A549 (cell line): ENCODE measurements around the gene TACR1. TPM values are rescaled to one million over a fixed set of nuclear protein-coding genes. Genes with fewer than 3 reads are reported as not detected.

Experiments
- ATAC-seq, 2 experiments: fragments of 200-7000 bp in 1 of 2; fragments of >200 bp in 1 of 2; cut with Nextera tagmentation in 1 of 2; cut with Tn5 transposase in 1 of 2; 3 replicates each; pipeline versions ENCODE4 v1.8.0 to v1.9.1; 2018 to 2020; ENCODE audit warnings: mild to moderate bottlenecking in 1 of 2, moderate library complexity in 1 of 2
- CTCF ChIA-PET: fragments of 300-600 bp; sonication (Branson Sonifier 250); formaldehyde crosslinking; extraction: SDS; loops from one replicate; lab custom pipeline; 2021; ENCODE audit warnings: antibody characterized with exemption, inconsistent platforms; lab: Yijun Ruan, JAX
- POLR2A ChIA-PET: fragments of 350-600 bp; formaldehyde crosslinking; extraction: SDS; loops from one replicate; lab custom pipeline; 2021; ENCODE audit warnings: antibody characterized with exemption, inconsistent platforms; lab: Yijun Ruan, JAX
- DNase-seq, 2 experiments: peaks; one replicate each; pipeline versions ENCODE4 v3.0.0 to v3.0.0-alpha.2; 2011 to 2016; ENCODE audit warnings: low read depth in 1 of 2, low spot score in 1 of 2
- FAIRE-seq: peaks from 2 replicates; lab custom pipeline; 2011; peaks lifted over from hg19 to GRCh38; lab: Jason Lieb, UNC
- H3K27ac ChIP-seq, 2 experiments: fragments of >200 bp; sonication (Bioruptor Twin); formaldehyde crosslinking; 3 replicates each; pipeline ENCODE4 v1.5.1; 2016 to 2017
- H3K4me1 ChIP-seq: fragments of >200 bp; sonication (Bioruptor Twin); formaldehyde crosslinking; 3 replicates; pipeline ENCODE4 v1.6.1; 2016
- H3K4me2 ChIP-seq: fragments of >200 bp; sonication (Bioruptor Twin); formaldehyde crosslinking; 3 replicates; pipeline ENCODE4 v1.6.1; 2016
- H3K4me3 ChIP-seq: fragments of >200 bp; sonication (Bioruptor Twin); formaldehyde crosslinking; 3 replicates; pipeline ENCODE4 v1.5.1; 2016
- H3K9me3 ChIP-seq: fragments of >200 bp; sonication (Bioruptor Twin); formaldehyde crosslinking; 3 replicates; pipeline ENCODE4 v1.6.1; 2016
- CBX2 ChIP-seq: fragments of 200-600 bp; sonication (generic); IDR thresholded peaks from 2 replicates; pipeline ENCODE4 v1.6.1; 2016; ENCODE audit warnings: low read depth, mild to moderate bottlenecking, borderline replicate concordance
- CBX8 ChIP-seq: fragments of 200-600 bp; sonication (generic); IDR thresholded peaks from 2 replicates; pipeline ENCODE4 v1.6.1; 2016
- CHD4 ChIP-seq: fragments of 200-600 bp; sonication (generic); IDR thresholded peaks from 2 replicates; pipeline ENCODE4 v1.6.1; 2016; ENCODE audit warnings: antibody characterized with exemption, mild to moderate bottlenecking, borderline replicate concordance
- EHF ChIP-seq: fragments of 250-450 bp; sonication (Bioruptor Pico); IDR thresholded peaks from 2 replicates; pipeline ENCODE4 v1.5.0; 2020; ENCODE audit warnings: mild to moderate bottlenecking
- EP300 ChIP-seq, 2 experiments: fragments of >200 bp; sonication (Bioruptor Twin); formaldehyde crosslinking; IDR thresholded peaks; 2 replicates in 1 of 2; 3 replicates in 1 of 2; pipeline ENCODE4 v1.6.1; 2016 to 2017
- ESRRA ChIP-seq: fragments of 150-350 bp; IDR thresholded peaks from 2 replicates; pipeline ENCODE4 v1.6.1; 2014; ENCODE audit warnings: mild to moderate bottlenecking, low read length, borderline replicate concordance
- FOSL2 ChIP-seq, 2 experiments: fragments of 450-650 bp in 1 of 2; fragments of >200 bp in 1 of 2; sonication (Bioruptor Twin) in 1 of 2; formaldehyde crosslinking; IDR thresholded peaks; 2 replicates each; pipeline versions ENCODE4 v1.5.0 to v1.6.1; 2016 to 2020; ENCODE audit warnings: mild to moderate bottlenecking in 1 of 2, moderate library complexity in 1 of 2
- HDAC2 ChIP-seq: fragments of 200-600 bp; sonication (generic); IDR thresholded peaks from 2 replicates; pipeline ENCODE4 v1.6.1; 2016
- HOXA7 ChIP-seq: fragments of 250-450 bp; sonication (Bioruptor Pico); IDR thresholded peaks from 2 replicates; pipeline ENCODE4 v1.5.0; 2020; ENCODE audit warnings: mild to moderate bottlenecking, moderate library complexity
- HOXB5 ChIP-seq: fragments of 250-450 bp; sonication (Bioruptor Pico); IDR thresholded peaks from 2 replicates; pipeline ENCODE4 v1.5.0; 2020; ENCODE audit warnings: mild to moderate bottlenecking, moderate library complexity
- JUN ChIP-seq, 2 experiments: fragments of >200 bp; sonication (Bioruptor Twin); formaldehyde crosslinking; IDR thresholded peaks; 2 replicates in 1 of 2; 3 replicates in 1 of 2; pipeline ENCODE4 v1.6.1; 2016 to 2017
- JUNB ChIP-seq: fragments of >200 bp; sonication (Bioruptor Twin); formaldehyde crosslinking; IDR thresholded peaks from 2 replicates; pipeline ENCODE4 v1.6.1; 2016
- KDM1A ChIP-seq: fragments of 200-600 bp; sonication (generic); IDR thresholded peaks from 2 replicates; pipeline ENCODE4 v1.6.1; 2016; ENCODE audit warnings: low read depth, mild to moderate bottlenecking
- KDM5A ChIP-seq: fragments of 200-600 bp; sonication (generic); IDR thresholded peaks from 2 replicates; pipeline ENCODE4 v1.6.1; 2016; ENCODE audit warnings: antibody characterized with exemption, mild to moderate bottlenecking
- MAFK ChIP-seq: fragments of 450-650 bp; IDR thresholded peaks from 2 replicates; pipeline ENCODE4 v1.6.1; 2014; ENCODE audit not compliant: partially characterized antibody
- MAZ ChIP-seq: fragments of 150-350 bp; IDR thresholded peaks from 2 replicates; pipeline ENCODE4 v1.6.1; 2014; ENCODE audit warnings: antibody characterized with exemption, low read depth, low read length, borderline replicate concordance
- MYC ChIP-seq: IDR thresholded peaks from 2 replicates; pipeline ENCODE4 v1.6.1; 2012; ENCODE audit warnings: mild to moderate bottlenecking, inconsistent platforms, low read length, improper control_type of control experiment, borderline replicate concordance
- NPAS2 ChIP-seq: fragments of 250-450 bp; sonication (Bioruptor Pico); IDR thresholded peaks from 2 replicates; pipeline ENCODE4 v1.8.0; 2022; ENCODE audit warnings: mild to moderate bottlenecking, moderate library complexity, borderline replicate concordance
- POLR2A ChIP-seq: IDR thresholded peaks from 2 replicates; pipeline ENCODE4 v1.6.1; 2012; ENCODE audit warnings: mild to moderate bottlenecking, low read length
- RARB ChIP-seq: fragments of 250-450 bp; sonication (Bioruptor Pico); IDR thresholded peaks from 2 replicates; pipeline ENCODE4 v1.8.0; 2021; ENCODE audit warnings: mild to moderate bottlenecking, moderate library complexity
- RCOR1 ChIP-seq: fragments of 150-350 bp; IDR thresholded peaks from 2 replicates; pipeline ENCODE4 v1.6.1; 2014; ENCODE audit warnings: antibody characterized with exemption, low read length, low read depth
- RFX5 ChIP-seq: fragments of 450-650 bp; IDR thresholded peaks from 2 replicates; pipeline ENCODE4 v1.7.1; 2014; ENCODE audit warnings: antibody characterized with exemption, mild to moderate bottlenecking, moderate library complexity
- SMC3 ChIP-seq: fragments of >200 bp; sonication (Bioruptor Twin); formaldehyde crosslinking; IDR thresholded peaks from 3 replicates; pipeline ENCODE4 v1.6.1; 2018; ENCODE audit warnings: inconsistent platforms
- ZFP36 ChIP-seq: fragments of 450-650 bp; IDR thresholded peaks from 2 replicates; pipeline ENCODE4 v1.6.1; 2014; ENCODE audit warnings: borderline replicate concordance; ENCODE audit not compliant: partially characterized antibody
- ZNF302 ChIP-seq: fragments of 250-450 bp; sonication (Bioruptor Pico); IDR thresholded peaks from 2 replicates; pipeline ENCODE4 v1.9.0; 2021; ENCODE audit warnings: inconsistent platforms, mild to moderate bottlenecking, moderate library complexity
- WGBS: methylation state at CpG from one replicate; pipeline ENCODE4 v1.1.6; 2017; ENCODE audit errors: missing lambda C conversion rate; 5-methylcytosine and 5-hydroxymethylcytosine counted together
- polyA plus RNA-seq, 4 experiments: library from polyadenylated mRNA; depleted of rRNA in 3 of 4; stranded (reverse); fragments of >200 nt; fragmentation: RNase III in 1 of 4; extraction: RNeasy Plus Mini Kit Qiagen cat#74134 plus additional on column Dnase treatment in 1 of 4; gene quantifications; 2 replicates in 3 of 4; 3 replicates in 1 of 4; pipeline ENCODE4 v1.2.3, GENCODE V29; 2011 to 2017
- TF ChIP-seq, protein P1 (sequence below): IDR thresholded peaks from 2 replicates; pipeline ENCODE4 v1.6.1; 2012
- TF ChIP-seq, protein P2 (sequence below): fragments of 250-450 bp; sonication (Bioruptor Pico); IDR thresholded peaks from 2 replicates; pipeline ENCODE4 v1.5.0; 2020; ENCODE audit warnings: low read depth, mild to moderate bottlenecking, moderate library complexity
- TF ChIP-seq, protein P3 (sequence below): IDR thresholded peaks from 2 replicates; pipeline ENCODE4 v1.6.1; 2012
- TF ChIP-seq, protein P4 (sequence below): fragments of >200 bp; sonication (Bioruptor Twin); formaldehyde crosslinking; IDR thresholded peaks from 3 replicates; pipeline ENCODE4 v1.5.1; 2016
- TF ChIP-seq, protein P5 (sequence below): fragments of 200-600 bp; sonication (generic); IDR thresholded peaks from 2 replicates; pipeline ENCODE4 v1.6.1; 2016; ENCODE audit warnings: antibody characterized with exemption, mild to moderate bottlenecking, moderate library complexity

Gene TACR1
- polyA plus RNA-seq, 2 of the 4 experiments (the other 2 are of a cell fraction): 0.27 to 0.92 TPM

DNA sequence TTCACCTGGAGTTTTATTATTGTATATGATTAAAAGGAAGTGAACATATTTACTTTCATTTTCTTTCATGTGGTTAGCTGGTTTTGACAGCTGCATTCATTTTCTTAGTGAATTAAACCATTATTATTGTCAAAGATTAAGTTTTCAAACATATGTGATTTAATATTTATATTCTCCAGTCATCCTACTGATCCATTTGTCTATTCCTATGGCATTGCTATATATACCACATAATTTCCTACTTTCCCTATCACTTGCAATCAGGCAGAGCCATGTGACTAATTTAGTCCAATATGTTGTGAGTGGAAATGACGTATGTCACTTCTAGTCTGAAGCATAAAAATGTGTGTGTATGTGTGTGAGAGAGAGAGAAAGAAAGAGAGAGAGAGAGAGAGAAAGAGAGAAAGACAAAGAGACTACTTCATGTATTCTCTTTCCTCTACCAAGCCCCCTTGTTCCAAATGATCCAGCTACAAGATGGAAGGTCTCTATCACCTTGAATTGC is 12.0 kb upstream of the TACR1 start:
- TF ChIP-seq MYC (no peak), EHF (CRISPR knock-in tag) (no peak), CHD4 (no peak), ZNF302 (CRISPR knock-in tag) (no peak), MAFK (no peak), SMC3 (no peak), FOSL2 (IDR thresholded peaks at IDR 0.05) (no peak), FOSL2 (CRISPR knock-in tag; IDR thresholded peaks at IDR 0.05) (no peak), KDM5A (no peak), HOXA7 (CRISPR knock-in tag) (no peak), NPAS2 (CRISPR knock-in tag) (no peak), CBX2 (no peak), CBX8 (no peak), RCOR1 (no peak), EP300 (IDR thresholded peaks at IDR 0.05) (no peak), ZFP36 (no peak), KDM1A (no peak)
- TF ChIP-seq, protein P1, sequence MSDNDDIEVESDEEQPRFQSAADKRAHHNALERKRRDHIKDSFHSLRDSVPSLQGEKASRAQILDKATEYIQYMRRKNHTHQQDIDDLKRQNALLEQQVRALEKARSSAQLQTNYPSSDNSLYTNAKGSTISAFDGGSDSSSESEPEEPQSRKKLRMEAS: no peak
- TF ChIP-seq, protein P2, sequence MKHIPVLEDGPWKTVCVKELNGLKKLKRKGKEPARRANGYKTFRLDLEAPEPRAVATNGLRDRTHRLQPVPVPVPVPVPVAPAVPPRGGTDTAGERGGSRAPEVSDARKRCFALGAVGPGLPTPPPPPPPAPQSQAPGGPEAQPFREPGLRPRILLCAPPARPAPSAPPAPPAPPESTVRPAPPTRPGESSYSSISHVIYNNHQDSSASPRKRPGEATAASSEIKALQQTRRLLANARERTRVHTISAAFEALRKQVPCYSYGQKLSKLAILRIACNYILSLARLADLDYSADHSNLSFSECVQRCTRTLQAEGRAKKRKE (CRISPR knock-in tag): no peak
- Histone ChIP-seq H3K4me1 (no peaks in the 10 kb centered on the region), H3K4me3 (no peak overlapping the region), H3K9me3 (no peaks in the 10 kb centered on the region), H3K4me2 (no peak overlapping the region), H3K27ac (no peak overlapping the region)
- 91% methylated on average over 1 of the region's 1 CpG for whole genome bisulfite sequencing
- ChIA-PET CTCF (interaction anchor here (0.7 to 1.4 kb wide), 4 partner anchors 10 to 292 kb away, joined by 3 to 5 read pairs (median 4); partner anchors contain the start of gene TACR1), POLR2A (no interaction called here)
- no peak for DNase-seq
- FAIRE-seq: no peak
- no peak for ATAC-seq

DNA sequence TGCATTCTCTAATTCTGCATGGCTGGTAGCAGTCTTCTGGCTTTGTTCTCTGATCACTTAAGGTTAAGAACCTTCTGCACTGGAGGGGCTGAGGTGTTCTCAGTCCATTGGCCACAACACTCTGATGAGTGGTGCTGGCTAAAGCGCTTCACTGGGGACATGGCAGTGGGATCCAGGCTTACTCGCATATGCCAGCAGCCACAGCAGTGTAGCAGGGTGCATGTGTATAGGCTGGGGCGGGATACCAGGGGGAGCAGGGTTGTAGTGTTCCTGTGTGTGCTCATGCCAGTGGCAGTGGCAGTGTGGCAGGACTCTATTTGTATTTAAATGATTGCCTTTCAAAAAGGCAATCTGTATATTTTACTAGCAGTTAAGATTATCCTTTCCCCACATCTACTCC is 11.1 kb upstream of the TACR1 start:
- FAIRE-seq: no peak
- TF ChIP-seq, protein P3, sequence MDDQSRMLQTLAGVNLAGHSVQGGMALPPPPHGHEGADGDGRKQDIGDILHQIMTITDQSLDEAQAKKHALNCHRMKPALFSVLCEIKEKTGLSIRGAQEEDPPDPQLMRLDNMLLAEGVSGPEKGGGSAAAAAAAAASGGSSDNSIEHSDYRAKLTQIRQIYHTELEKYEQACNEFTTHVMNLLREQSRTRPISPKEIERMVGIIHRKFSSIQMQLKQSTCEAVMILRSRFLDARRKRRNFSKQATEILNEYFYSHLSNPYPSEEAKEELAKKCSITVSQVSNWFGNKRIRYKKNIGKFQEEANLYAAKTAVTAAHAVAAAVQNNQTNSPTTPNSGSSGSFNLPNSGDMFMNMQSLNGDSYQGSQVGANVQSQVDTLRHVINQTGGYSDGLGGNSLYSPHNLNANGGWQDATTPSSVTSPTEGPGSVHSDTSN: no peak
- TF ChIP-seq ESRRA: no peak
- TF ChIP-seq MYC: no peak
- TF ChIP-seq JUN (IDR thresholded peaks at IDR 0.05): no peak
- no peak for TF ChIP-seq POLR2A
- TF ChIP-seq ZNF302 (CRISPR knock-in tag): no peak
- TF ChIP-seq RARB (CRISPR knock-in tag): no peak
- TF ChIP-seq, protein P4, sequence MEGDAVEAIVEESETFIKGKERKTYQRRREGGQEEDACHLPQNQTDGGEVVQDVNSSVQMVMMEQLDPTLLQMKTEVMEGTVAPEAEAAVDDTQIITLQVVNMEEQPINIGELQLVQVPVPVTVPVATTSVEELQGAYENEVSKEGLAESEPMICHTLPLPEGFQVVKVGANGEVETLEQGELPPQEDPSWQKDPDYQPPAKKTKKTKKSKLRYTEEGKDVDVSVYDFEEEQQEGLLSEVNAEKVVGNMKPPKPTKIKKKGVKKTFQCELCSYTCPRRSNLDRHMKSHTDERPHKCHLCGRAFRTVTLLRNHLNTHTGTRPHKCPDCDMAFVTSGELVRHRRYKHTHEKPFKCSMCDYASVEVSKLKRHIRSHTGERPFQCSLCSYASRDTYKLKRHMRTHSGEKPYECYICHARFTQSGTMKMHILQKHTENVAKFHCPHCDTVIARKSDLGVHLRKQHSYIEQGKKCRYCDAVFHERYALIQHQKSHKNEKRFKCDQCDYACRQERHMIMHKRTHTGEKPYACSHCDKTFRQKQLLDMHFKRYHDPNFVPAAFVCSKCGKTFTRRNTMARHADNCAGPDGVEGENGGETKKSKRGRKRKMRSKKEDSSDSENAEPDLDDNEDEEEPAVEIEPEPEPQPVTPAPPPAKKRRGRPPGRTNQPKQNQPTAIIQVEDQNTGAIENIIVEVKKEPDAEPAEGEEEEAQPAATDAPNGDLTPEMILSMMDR: no peak
- TF ChIP-seq EHF (CRISPR knock-in tag): no peak
- TF ChIP-seq KDM1A: no peak
- no peak for TF ChIP-seq RFX5
- no peak for TF ChIP-seq CBX8
- TF ChIP-seq JUNB: no peak
- no peak for TF ChIP-seq HDAC2
- TF ChIP-seq, protein P2 (CRISPR knock-in tag): no peak
- TF ChIP-seq, protein P5, sequence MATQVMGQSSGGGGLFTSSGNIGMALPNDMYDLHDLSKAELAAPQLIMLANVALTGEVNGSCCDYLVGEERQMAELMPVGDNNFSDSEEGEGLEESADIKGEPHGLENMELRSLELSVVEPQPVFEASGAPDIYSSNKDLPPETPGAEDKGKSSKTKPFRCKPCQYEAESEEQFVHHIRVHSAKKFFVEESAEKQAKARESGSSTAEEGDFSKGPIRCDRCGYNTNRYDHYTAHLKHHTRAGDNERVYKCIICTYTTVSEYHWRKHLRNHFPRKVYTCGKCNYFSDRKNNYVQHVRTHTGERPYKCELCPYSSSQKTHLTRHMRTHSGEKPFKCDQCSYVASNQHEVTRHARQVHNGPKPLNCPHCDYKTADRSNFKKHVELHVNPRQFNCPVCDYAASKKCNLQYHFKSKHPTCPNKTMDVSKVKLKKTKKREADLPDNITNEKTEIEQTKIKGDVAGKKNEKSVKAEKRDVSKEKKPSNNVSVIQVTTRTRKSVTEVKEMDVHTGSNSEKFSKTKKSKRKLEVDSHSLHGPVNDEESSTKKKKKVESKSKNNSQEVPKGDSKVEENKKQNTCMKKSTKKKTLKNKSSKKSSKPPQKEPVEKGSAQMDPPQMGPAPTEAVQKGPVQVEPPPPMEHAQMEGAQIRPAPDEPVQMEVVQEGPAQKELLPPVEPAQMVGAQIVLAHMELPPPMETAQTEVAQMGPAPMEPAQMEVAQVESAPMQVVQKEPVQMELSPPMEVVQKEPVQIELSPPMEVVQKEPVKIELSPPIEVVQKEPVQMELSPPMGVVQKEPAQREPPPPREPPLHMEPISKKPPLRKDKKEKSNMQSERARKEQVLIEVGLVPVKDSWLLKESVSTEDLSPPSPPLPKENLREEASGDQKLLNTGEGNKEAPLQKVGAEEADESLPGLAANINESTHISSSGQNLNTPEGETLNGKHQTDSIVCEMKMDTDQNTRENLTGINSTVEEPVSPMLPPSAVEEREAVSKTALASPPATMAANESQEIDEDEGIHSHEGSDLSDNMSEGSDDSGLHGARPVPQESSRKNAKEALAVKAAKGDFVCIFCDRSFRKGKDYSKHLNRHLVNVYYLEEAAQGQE: no peak
- TF ChIP-seq HOXB5: no peak
- no peak for TF ChIP-seq MAZ
- no peak for ATAC-seq
- H3K27ac ChIP-seq: no peak overlapping the region
- ChIA-PET CTCF (no interaction called here), POLR2A (no interaction called here)
- H3K4me3 ChIP-seq: no peak overlapping the region
- DNase-seq: no peak
- H3K4me1 ChIP-seq: no peaks in the 10 kb centered on the region
- no peaks in the 10 kb centered on the region for H3K9me3 ChIP-seq
- WGBS: 94% methylated on average over 3 of the region's 3 CpGs
- no peak overlapping the region for H3K4me2 ChIP-seq
